HEK293 (cell line): Measurements from ENCODE around the gene VILL.

Experiments
- CTCF ChIA-PET: fragments of 350-600 bp; formaldehyde crosslinking; extraction: SDS; loops from one replicate; lab custom pipeline; 2021; ENCODE audit warnings: antibody characterized with exemption; lab: Yijun Ruan, JAX
- POLR2A ChIA-PET: fragments of 300-600 bp; formaldehyde crosslinking; extraction: SDS; loops from one replicate; lab custom pipeline; 2020; ENCODE audit warnings: antibody characterized with exemption, inconsistent platforms; lab: Yijun Ruan, JAX
- H3K27ac ChIP-seq: fragments of 200-500 bp; sonication (Bioruptor generic); 2 replicates; pipeline ENCODE4 v1.5.1; 2014; ENCODE audit warnings: low read depth, low read length, control low read depth, inconsistent platforms; ENCODE audit errors: extremely low read depth
- H3K36me3 ChIP-seq, 2 experiments: fragments of 200-500 bp in 1 of 2; sonication (Bioruptor generic) in 1 of 2; 1 replicate in 1 of 2; 2 replicates in 1 of 2; pipeline ENCODE4 v1.5.1; 2014 to 2017; ENCODE audit warnings: inconsistent platforms in 2 of 2, low read length in 2 of 2; ENCODE audit not compliant: control insufficient read depth in 2 of 2, insufficient read depth in 1 of 2
- H3K4me1 ChIP-seq: fragments of 200-500 bp; sonication (Bioruptor generic); 2 replicates; pipeline ENCODE4 v1.5.1; 2014; ENCODE audit warnings: mild to moderate bottlenecking, low read length, inconsistent platforms; ENCODE audit not compliant: control insufficient read depth, insufficient read depth
- H3K4me3 ChIP-seq: 2 replicates; pipeline ENCODE4 v1.5.1; 2011; ENCODE audit warnings: low read depth, mild to moderate bottlenecking, control low read depth, low read length, moderate library complexity
- H3K9me3 ChIP-seq: fragments of 200-500 bp; sonication (Bioruptor generic); 2 replicates; pipeline ENCODE4 v1.5.1; 2014; ENCODE audit warnings: low read depth, low read length, inconsistent platforms; ENCODE audit not compliant: control insufficient read depth, insufficient read depth
- KLF1 ChIP-seq: fragments of 450-650 bp; formaldehyde crosslinking; IDR thresholded peaks from 2 replicates; pipeline ENCODE4 v1.5.1; 2016; ENCODE audit warnings: missing biosample characterization, missing genetic modification characterization
- SALL2 ChIP-seq: fragments of 450-650 bp; formaldehyde crosslinking; IDR thresholded peaks from 2 replicates; pipeline ENCODE4 v1.5.0; 2017; ENCODE audit warnings: missing biosample characterization, mild to moderate bottlenecking, missing genetic modification characterization, borderline replicate concordance
- ZBTB1 ChIP-seq: fragments of 450-650 bp; formaldehyde crosslinking; IDR thresholded peaks from 2 replicates; pipeline ENCODE4 v1.5.1; 2016; ENCODE audit warnings: missing biosample characterization, missing genetic modification characterization
- ZNF184 ChIP-seq: fragments of 450-650 bp; IDR thresholded peaks from 2 replicates; pipeline ENCODE4 v1.5.1; 2018; ENCODE audit warnings: missing biosample characterization, mild to moderate bottlenecking, missing genetic modification characterization
- ZNF529 ChIP-seq: fragments of 450-650 bp; formaldehyde crosslinking; IDR thresholded peaks from 2 replicates; pipeline ENCODE4 v1.5.1; 2017; ENCODE audit warnings: missing genetic modification characterization, missing biosample characterization; ENCODE audit not compliant: insufficient replicate concordance
- ZNF623 ChIP-seq: fragments of 450-650 bp; formaldehyde crosslinking; IDR thresholded peaks from 2 replicates; pipeline ENCODE4 v1.5.1; 2016; ENCODE audit warnings: missing biosample characterization, missing genetic modification characterization
- ZNF658 ChIP-seq: fragments of 450-650 bp; formaldehyde crosslinking; IDR thresholded peaks from 2 replicates; pipeline ENCODE4; 2016; ENCODE audit warnings: missing biosample characterization, missing genetic modification characterization
- ZNF791 ChIP-seq: fragments of 450-650 bp; formaldehyde crosslinking; IDR thresholded peaks from 2 replicates; pipeline ENCODE4 v1.5.1; 2016; ENCODE audit warnings: missing biosample characterization, missing genetic modification characterization
- TF ChIP-seq, protein P1 (sequence below): fragments of 450-650 bp; formaldehyde crosslinking; IDR thresholded peaks from 2 replicates; pipeline ENCODE4 v1.5.1; 2016; ENCODE audit warnings: missing biosample characterization, missing genetic modification characterization
- TF ChIP-seq, protein P2 (sequence below): fragments of 450-650 bp; formaldehyde crosslinking; IDR thresholded peaks from 2 replicates; pipeline ENCODE4 v1.5.1; 2016; ENCODE audit warnings: missing biosample characterization, missing genetic modification characterization
- TF ChIP-seq, protein P3 (sequence below): fragments of 450-650 bp; formaldehyde crosslinking; IDR thresholded peaks from 2 replicates; pipeline ENCODE4 v1.5.1; 2016; ENCODE audit warnings: missing biosample characterization, missing genetic modification characterization
- TF ChIP-seq, protein P4 (sequence below): fragments of 450-650 bp; formaldehyde crosslinking; conservative IDR thresholded peaks from 2 replicates; pipeline ENCODE4 v1.5.1; 2016; ENCODE audit warnings: low read depth, missing biosample characterization, missing genetic modification characterization

VILL gene

DNA sequence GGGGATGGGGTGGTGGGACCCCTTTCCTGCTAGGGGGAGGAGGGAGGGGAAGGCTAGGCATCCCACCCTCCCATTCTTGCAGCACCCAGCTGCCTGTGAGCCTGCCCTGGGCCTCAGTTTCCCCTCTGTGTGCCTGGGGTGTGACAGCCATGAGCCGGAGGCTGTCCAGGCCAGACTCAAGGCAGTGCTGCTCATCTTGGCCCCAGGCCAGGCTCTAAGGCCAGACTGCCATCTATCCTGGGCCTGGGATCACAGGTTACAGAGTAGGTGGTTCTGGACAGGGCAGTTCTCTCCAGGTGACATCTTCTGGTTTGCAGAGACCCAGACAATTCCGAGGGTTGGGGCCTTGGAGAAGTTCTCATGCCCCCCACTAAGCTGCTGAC is 3.3 kb upstream of the VILL start:
- Histone ChIP-seq H3K36me3 (peaks cover 0 to 7% of the 10 kb centered on the region in 2 experiments; a peak in 1 of 3 replicates), H3K4me1 (no peaks in the 10 kb centered on the region), H3K9me3 (no peaks in the 10 kb centered on the region), H3K27ac (no peak overlapping the region), H3K4me3 (no peak overlapping the region)
- POLR2A ChIA-PET = interaction anchor here (0.6 kb wide), 1 partner anchor 25 kb away, joined by 4 read pairs; no protein-coding TSS in a partner anchor
- TF ChIP-seq ZNF658 = no peak
- no peak for TF ChIP-seq ZNF529 (tag by site-specific recombination)
- TF ChIP-seq SALL2 (tag by site-specific recombination) = no peak
- TF ChIP-seq ZBTB1 (tag by site-specific recombination) = no peak
- no peak for TF ChIP-seq ZNF184 (tag by site-specific recombination)
- TF ChIP-seq, protein P1, sequence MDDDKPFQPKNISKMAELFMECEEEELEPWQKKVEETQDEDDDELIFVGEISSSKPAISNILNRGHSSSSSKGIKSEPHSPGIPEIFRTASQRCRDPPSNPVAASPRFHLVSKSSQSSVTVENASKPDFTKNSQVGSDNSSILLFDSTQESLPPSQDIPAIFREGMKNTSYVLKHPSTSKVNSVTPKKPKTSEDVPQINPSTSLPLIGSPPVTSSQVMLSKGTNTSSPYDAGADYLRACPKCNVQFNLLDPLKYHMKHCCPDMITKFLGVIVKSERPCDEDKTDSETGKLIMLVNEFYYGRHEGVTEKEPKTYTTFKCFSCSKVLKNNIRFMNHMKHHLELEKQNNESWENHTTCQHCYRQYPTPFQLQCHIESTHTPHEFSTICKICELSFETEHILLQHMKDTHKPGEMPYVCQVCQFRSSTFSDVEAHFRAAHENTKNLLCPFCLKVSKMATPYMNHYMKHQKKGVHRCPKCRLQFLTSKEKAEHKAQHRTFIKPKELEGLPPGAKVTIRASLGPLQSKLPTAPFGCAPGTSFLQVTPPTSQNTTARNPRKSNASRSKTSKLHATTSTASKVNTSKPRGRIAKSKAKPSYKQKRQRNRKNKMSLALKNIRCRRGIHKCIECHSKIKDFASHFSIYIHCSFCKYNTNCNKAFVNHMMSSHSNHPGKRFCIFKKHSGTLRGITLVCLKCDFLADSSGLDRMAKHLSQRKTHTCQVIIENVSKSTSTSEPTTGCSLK (tag by site-specific recombination) = no peak
- no peak for TF ChIP-seq KLF1 (tag by site-specific recombination)
- no peak for TF ChIP-seq ZNF791 (tag by site-specific recombination)
- TF ChIP-seq, protein P2, sequence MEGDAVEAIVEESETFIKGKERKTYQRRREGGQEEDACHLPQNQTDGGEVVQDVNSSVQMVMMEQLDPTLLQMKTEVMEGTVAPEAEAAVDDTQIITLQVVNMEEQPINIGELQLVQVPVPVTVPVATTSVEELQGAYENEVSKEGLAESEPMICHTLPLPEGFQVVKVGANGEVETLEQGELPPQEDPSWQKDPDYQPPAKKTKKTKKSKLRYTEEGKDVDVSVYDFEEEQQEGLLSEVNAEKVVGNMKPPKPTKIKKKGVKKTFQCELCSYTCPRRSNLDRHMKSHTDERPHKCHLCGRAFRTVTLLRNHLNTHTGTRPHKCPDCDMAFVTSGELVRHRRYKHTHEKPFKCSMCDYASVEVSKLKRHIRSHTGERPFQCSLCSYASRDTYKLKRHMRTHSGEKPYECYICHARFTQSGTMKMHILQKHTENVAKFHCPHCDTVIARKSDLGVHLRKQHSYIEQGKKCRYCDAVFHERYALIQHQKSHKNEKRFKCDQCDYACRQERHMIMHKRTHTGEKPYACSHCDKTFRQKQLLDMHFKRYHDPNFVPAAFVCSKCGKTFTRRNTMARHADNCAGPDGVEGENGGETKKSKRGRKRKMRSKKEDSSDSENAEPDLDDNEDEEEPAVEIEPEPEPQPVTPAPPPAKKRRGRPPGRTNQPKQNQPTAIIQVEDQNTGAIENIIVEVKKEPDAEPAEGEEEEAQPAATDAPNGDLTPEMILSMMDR (tag by site-specific recombination) = no peak
- TF ChIP-seq, protein P3, sequence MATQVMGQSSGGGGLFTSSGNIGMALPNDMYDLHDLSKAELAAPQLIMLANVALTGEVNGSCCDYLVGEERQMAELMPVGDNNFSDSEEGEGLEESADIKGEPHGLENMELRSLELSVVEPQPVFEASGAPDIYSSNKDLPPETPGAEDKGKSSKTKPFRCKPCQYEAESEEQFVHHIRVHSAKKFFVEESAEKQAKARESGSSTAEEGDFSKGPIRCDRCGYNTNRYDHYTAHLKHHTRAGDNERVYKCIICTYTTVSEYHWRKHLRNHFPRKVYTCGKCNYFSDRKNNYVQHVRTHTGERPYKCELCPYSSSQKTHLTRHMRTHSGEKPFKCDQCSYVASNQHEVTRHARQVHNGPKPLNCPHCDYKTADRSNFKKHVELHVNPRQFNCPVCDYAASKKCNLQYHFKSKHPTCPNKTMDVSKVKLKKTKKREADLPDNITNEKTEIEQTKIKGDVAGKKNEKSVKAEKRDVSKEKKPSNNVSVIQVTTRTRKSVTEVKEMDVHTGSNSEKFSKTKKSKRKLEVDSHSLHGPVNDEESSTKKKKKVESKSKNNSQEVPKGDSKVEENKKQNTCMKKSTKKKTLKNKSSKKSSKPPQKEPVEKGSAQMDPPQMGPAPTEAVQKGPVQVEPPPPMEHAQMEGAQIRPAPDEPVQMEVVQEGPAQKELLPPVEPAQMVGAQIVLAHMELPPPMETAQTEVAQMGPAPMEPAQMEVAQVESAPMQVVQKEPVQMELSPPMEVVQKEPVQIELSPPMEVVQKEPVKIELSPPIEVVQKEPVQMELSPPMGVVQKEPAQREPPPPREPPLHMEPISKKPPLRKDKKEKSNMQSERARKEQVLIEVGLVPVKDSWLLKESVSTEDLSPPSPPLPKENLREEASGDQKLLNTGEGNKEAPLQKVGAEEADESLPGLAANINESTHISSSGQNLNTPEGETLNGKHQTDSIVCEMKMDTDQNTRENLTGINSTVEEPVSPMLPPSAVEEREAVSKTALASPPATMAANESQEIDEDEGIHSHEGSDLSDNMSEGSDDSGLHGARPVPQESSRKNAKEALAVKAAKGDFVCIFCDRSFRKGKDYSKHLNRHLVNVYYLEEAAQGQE (tag by site-specific recombination) = no peak
- no peak for TF ChIP-seq ZNF623 (tag by site-specific recombination)
- TF ChIP-seq, protein P4, sequence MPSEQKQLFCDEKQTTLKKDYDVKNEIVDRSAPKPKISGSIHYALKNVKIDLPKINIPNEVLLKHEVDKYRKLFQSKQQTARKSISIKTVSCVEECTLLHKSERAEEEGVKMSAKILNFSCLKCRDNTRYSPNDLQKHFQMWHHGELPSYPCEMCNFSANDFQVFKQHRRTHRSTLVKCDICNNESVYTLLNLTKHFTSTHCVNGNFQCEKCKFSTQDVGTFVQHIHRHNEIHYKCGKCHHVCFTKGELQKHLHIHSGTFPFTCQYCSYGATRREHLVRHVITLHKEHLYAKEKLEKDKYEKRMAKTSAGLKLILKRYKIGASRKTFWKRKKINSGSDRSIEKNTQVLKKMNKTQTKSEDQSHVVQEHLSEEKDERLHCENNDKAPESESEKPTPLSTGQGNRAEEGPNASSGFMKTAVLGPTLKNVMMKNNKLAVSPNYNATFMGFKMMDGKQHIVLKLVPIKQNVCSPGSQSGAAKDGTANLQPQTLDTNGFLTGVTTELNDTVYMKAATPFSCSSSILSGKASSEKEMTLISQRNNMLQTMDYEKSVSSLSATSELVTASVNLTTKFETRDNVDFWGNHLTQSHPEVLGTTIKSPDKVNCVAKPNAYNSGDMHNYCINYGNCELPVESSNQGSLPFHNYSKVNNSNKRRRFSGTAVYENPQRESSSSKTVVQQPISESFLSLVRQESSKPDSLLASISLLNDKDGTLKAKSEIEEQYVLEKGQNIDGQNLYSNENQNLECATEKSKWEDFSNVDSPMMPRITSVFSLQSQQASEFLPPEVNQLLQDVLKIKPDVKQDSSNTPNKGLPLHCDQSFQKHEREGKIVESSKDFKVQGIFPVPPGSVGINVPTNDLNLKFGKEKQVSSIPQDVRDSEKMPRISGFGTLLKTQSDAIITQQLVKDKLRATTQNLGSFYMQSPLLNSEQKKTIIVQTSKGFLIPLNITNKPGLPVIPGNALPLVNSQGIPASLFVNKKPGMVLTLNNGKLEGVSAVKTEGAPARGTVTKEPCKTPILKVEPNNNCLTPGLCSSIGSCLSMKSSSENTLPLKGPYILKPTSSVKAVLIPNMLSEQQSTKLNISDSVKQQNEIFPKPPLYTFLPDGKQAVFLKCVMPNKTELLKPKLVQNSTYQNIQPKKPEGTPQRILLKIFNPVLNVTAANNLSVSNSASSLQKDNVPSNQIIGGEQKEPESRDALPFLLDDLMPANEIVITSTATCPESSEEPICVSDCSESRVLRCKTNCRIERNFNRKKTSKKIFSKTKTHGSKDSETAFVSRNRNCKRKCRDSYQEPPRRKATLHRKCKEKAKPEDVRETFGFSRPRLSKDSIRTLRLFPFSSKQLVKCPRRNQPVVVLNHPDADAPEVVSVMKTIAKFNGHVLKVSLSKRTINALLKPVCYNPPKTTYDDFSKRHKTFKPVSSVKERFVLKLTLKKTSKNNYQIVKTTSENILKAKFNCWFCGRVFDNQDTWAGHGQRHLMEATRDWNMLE (tag by site-specific recombination) = no peak
- CTCF ChIA-PET = no interaction called here
